ENCODE measurements around the gene SPAG6. TPM values are rescaled to one million over a fixed set of nuclear protein-coding genes. Genes with fewer than 3 reads are reported as not detected.

Gene SPAG6
- under 1 TPM in 1 of 4 donors, not detected in 3; 0.19 TPM for total RNA-seq

DNA sequence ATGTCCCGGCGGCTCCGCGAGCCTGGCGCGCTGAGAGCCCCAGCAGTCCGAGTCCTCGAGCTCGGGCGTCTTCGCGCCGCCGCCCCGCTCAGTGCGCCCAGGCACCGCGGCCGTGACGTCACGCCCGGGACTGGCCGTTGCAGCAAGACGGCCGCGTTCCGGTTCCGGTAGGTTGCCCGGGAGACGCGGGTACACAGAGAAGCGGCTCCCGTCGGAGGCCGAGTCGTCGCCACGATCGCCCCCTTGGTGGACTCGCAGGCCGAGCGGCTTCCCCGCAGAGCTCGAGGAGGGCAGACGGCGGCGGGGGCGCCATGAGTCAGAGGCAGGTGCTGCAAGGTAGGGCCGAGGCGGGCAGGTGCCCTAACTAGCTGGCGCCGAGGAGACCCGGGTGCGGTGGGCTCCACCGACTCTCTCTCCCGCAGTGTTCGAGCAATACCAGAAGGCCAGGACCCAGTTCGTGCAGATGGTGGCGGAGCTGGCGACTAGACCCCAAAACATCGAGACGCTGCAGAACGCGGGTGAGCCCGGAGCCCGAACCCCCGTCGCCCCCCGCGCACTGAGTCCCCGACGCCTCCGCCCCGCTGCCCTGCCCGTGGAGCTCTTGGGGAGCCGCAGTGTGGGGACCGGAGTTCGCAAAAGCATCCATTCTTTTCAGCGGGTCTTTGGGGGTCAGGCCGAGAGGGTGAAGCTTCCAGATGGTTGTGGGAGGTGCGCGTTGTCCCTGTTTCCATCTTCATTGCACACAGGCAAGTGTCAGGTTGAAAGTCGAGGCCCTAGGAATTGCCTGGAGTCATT lies at the start of gene SPAG6:
SPAG6 (plus strand) TSS at position 196 of the 795 bp plus-strand sequence; CDS start at position 312, 116 bp downstream.
- WGBS: 5% methylated on average over 45 of the region's 83 CpGs
- Histone ChIP-seq H3K4me1 (peaks cover 12 to 22% (median 18%) of the 10 kb centered on the region in 4 donors), H3K4me3 (peak within 1 kb of the TSS; percentile 27 to 51 (median 30)), H3K9me3 (no peaks in the 10 kb centered on the region), H3K27me3 (peaks cover 8 to 74% (median 55%) of the 10 kb centered on the region in 4 donors), H3K27ac (replicated peaks in 1 of 4) (no peak within 1 kb of the TSS), H3K36me3 (no peaks in the 10 kb centered on the region)
- no peak for TF ChIP-seq POLR2A (IDR thresholded peaks at IDR 0.05; ENCODE audit: low read depth)
- no peak for TF ChIP-seq EP300 (IDR thresholded peaks at IDR 0.05)
- no peak for TF ChIP-seq POLR2AphosphoS5 (IDR thresholded peaks at IDR 0.05)
- intact Hi-C loops (cut with DNase I): loop anchor here (10.0 kb wide), 2 partner anchors 239 to 749 kb away; partner anchors contain the start of gene MSRB2
- DNase-seq (ENCODE audit: extremely low spot score): no peak

DNA sequence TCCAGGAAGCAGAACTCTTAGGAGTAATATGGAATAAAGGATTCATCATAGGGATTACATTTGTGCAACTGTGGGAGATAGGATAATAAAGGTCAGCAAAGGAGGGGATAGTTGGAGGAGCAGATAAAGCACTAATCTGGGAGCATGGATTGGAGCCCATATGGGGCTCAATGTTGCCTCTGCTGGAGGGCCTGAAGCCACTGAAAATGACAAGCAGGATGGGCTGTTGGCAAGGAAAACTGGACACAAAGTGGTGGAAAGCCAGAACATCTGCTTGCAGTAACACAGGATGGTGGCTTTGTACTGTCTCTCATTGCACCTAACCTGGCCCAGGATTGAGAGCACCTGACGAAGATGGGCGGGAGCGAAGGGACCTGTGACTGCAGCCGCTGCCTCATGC lies 44.1 kb upstream of the SPAG6 start:
- no peak overlapping the region for H3K4me3 ChIP-seq
- peaks cover 0 to 9% (median 0%) of the 10 kb centered on the region in 4 donors for H3K27me3 ChIP-seq
- no peaks in the 10 kb centered on the region for H3K4me1 ChIP-seq
- no peak overlapping the region for H3K27ac ChIP-seq (replicated peaks in 1 of 4)
- 95% methylated on average over 4 of the region's 4 CpGs for WGBS
- no peaks in the 10 kb centered on the region for H3K9me3 ChIP-seq
- TF ChIP-seq EP300 (IDR thresholded peaks at IDR 0.05): no peak
- TF ChIP-seq, protein P1, sequence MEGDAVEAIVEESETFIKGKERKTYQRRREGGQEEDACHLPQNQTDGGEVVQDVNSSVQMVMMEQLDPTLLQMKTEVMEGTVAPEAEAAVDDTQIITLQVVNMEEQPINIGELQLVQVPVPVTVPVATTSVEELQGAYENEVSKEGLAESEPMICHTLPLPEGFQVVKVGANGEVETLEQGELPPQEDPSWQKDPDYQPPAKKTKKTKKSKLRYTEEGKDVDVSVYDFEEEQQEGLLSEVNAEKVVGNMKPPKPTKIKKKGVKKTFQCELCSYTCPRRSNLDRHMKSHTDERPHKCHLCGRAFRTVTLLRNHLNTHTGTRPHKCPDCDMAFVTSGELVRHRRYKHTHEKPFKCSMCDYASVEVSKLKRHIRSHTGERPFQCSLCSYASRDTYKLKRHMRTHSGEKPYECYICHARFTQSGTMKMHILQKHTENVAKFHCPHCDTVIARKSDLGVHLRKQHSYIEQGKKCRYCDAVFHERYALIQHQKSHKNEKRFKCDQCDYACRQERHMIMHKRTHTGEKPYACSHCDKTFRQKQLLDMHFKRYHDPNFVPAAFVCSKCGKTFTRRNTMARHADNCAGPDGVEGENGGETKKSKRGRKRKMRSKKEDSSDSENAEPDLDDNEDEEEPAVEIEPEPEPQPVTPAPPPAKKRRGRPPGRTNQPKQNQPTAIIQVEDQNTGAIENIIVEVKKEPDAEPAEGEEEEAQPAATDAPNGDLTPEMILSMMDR (IDR thresholded peaks at IDR 0.05): no peak
- TF ChIP-seq POLR2A (IDR thresholded peaks at IDR 0.05; ENCODE audit: low read depth): no peak
- TF ChIP-seq POLR2AphosphoS5 (IDR thresholded peaks at IDR 0.05): no peak
- intact Hi-C loops (cut with DNase I): no loop called here
- DNase-seq (ENCODE audit: extremely low spot score): no peak
- no peaks in the 10 kb centered on the region for H3K36me3 ChIP-seq

DNA sequence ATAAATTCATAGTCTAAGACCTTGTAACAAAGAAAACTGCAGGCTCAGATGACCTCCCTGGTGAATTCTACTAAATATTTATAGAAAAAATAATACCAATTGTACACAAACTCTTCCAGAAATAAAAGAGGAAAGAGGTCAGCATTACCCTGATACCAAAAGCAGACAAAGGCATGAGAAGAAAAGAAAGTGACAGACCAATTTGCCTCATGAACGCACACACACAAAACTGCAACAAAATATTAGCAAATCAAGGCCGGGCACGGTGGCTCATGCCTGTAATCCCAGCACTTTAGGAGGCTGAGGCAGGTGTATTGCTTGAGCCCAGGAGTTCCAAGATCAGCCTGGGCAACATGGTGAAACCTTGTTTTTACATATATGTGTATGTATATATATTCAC lies 41.8 kb upstream of the SPAG6 start:
- Histone ChIP-seq H3K36me3 (no peaks in the 10 kb centered on the region), H3K4me3 (no peak overlapping the region), H3K27ac (replicated peaks in 1 of 4) (no peak overlapping the region), H3K27me3 (peaks cover 0 to 6% (median 0%) of the 10 kb centered on the region in 4 donors), H3K4me1 (no peaks in the 10 kb centered on the region), H3K9me3 (no peaks in the 10 kb centered on the region)
- TF ChIP-seq POLR2AphosphoS5 (IDR thresholded peaks at IDR 0.05): no peak
- TF ChIP-seq, protein P1 (IDR thresholded peaks at IDR 0.05): no peak
- TF ChIP-seq EP300 (IDR thresholded peaks at IDR 0.05): no peak
- no peak for TF ChIP-seq POLR2A (IDR thresholded peaks at IDR 0.05; ENCODE audit: low read depth)
- intact Hi-C loops (cut with DNase I): no loop called here
- 96% methylated on average over 3 of the region's 3 CpGs for WGBS
- DNase-seq (ENCODE audit: extremely low spot score): no peak

DNA sequence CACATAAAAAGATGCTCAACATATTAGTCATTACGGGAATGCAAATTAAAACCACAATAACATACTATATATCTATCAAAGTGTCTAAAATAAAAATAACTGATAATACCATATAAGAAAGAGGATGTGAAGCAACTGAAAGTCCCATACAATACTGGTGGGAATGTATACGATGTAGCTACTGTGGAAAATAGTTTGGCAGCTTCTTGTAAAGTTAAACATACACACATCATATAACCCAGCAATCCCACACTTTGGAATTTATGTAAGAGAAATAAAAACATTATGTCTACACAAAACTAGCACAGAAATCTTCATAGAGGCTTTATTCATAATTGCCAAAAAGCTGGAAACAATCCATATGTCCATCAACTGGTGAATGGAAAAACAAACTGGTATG lies 39.6 kb upstream of the SPAG6 start:
- intact Hi-C loops (cut with DNase I): no loop called here
- WGBS: 72% methylated on average over 2 of the region's 2 CpGs
- Histone ChIP-seq H3K4me1 (no peaks in the 10 kb centered on the region), H3K36me3 (no peaks in the 10 kb centered on the region), H3K27me3 (no peaks in the 10 kb centered on the region), H3K9me3 (no peaks in the 10 kb centered on the region), H3K27ac (replicated peaks in 1 of 4) (no peak overlapping the region), H3K4me3 (no peak overlapping the region)
- no peak for TF ChIP-seq POLR2A (IDR thresholded peaks at IDR 0.05; ENCODE audit: low read depth)
- no peak for TF ChIP-seq POLR2AphosphoS5 (IDR thresholded peaks at IDR 0.05)
- no peak for TF ChIP-seq EP300 (IDR thresholded peaks at IDR 0.05)
- TF ChIP-seq, protein P1 (IDR thresholded peaks at IDR 0.05): no peak
- DNase-seq (ENCODE audit: extremely low spot score): no peak

DNA sequence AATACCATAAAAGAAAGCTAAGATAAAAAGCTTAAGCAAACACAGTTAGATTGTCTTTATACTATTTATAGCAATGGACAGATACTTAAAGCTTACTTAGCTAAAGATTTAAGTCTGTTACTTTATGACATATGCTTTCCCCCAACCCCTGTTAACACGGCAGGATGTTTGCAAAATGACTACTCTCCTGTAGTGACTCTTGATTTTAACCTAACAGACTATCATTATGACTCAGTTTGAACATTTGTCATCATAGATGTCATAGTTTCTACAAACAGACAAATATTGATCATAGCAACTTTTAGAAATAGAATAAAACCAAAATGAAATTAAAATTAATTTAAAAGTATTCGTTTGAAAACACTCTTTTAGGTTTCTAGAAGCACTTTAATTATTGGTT lies 36.9 kb upstream of the SPAG6 start:
- Histone ChIP-seq H3K4me1 (no peaks in the 10 kb centered on the region), H3K27ac (replicated peaks in 1 of 4) (no peak overlapping the region), H3K9me3 (no peaks in the 10 kb centered on the region), H3K36me3 (no peaks in the 10 kb centered on the region), H3K27me3 (no peaks in the 10 kb centered on the region), H3K4me3 (no peak overlapping the region)
- no peak for DNase-seq (ENCODE audit: extremely low spot score)
- intact Hi-C loops (cut with DNase I): no loop called here
- 86% methylated on average over 2 of the region's 2 CpGs for WGBS
- no peak for TF ChIP-seq POLR2AphosphoS5 (IDR thresholded peaks at IDR 0.05)
- TF ChIP-seq, protein P1 (IDR thresholded peaks at IDR 0.05): no peak
- no peak for TF ChIP-seq POLR2A (IDR thresholded peaks at IDR 0.05; ENCODE audit: low read depth)
- TF ChIP-seq EP300 (IDR thresholded peaks at IDR 0.05): no peak
